ENCODE measurements around the gene TBC1D9.

Gene TBC1D9

DNA sequence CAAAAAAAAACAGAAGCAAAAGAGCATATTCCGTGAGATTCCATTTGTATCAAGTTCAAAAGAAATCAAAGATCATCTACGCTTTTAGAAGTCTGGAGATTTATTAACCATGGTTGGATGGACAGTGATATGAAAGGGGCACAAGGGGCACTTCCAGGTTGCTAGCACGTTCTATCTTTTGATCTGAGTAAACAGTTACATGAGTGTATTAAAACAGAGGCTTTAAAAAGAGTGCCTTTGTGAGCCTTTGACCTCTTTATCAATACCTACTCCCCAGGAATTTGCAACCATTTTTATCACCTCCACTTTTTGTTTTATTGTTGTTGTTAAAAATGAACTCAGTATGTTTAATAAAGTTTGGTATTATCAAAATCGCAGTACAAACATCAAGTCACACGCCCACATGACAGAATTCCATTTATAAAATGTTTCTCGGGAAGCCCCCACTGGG is 115.1 kb downstream of the TBC1D9 start:
- DNase-seq (ENCODE audit: low spot score) = no peak
- TF ChIP-seq CTCF (IDR thresholded peaks at IDR 0.05; ENCODE audit: extremely low read depth, missing control alignments) = no peak

DNA sequence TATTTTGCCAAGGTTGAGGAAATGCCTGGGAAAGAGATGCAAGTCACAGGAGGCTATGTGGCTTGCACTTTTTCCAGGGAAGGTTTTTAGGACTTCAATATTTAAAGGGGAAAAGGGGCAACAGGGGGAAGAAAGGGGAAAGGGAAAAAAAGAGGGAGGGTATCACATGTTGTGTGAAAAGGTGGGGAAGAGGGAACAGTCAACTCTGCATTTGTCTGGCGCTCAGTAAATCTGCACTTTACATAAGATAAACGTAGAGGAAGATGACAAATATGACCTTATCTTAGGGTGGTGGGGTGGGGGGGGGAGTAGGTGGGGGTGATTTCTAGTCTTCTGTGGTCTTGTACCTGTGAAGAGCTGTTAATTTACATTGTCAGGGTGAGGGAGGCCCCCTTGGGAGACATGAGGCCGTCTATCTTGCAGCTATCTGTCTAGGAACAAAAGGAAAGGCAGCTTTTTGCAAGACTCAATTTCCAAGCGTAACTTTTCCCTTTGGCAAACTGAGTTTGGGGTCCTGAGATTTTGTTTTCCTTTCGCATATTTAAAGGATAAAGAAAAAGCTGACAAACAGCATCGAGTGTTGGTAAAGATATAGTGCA is 115.9 kb downstream of the TBC1D9 start:
- no peak for TF ChIP-seq CTCF (IDR thresholded peaks at IDR 0.05; ENCODE audit: extremely low read depth, missing control alignments)
- DNase-seq (ENCODE audit: low spot score) = no peak

- DNase-seq (ENCODE audit: low spot score) = no peak
- no peak for TF ChIP-seq CTCF (IDR thresholded peaks at IDR 0.05; ENCODE audit: extremely low read depth, missing control alignments)
Measured at GRCh38 chr4:140639066-140639465, 117.1 kb downstream of the TBC1D9 start.

- DNase-seq (ENCODE audit: low spot score) = peak; percentile 74
- peak; percentile 49 for TF ChIP-seq CTCF (IDR thresholded peaks at IDR 0.05; ENCODE audit: extremely low read depth, missing control alignments)
Measured at GRCh38 chr4:140637836-140638235, 118.3 kb downstream of the TBC1D9 start.

DNA sequence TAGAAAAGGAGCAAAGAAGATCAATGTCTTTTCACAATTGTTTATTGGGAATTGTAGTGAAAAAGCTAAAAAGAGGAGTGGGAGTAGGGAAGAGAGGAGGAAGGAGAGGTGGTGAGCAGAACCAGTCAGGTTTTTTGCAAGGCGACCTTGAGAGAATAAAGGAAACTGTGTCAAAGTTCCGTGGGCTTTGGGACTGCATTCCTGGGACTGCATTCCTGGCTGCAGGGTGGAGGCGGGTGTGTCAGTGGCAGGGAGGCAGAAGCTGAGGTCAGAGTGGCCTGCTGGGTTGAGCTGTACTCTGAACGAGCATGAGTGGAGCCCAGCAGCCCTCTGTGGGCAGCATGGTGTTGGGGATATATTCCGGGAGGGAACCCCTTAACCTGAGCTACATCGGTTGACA is 120.6 kb downstream of the TBC1D9 start:
- TF ChIP-seq CTCF (IDR thresholded peaks at IDR 0.05; ENCODE audit: extremely low read depth, missing control alignments) = no peak
- no peak for DNase-seq (ENCODE audit: low spot score)

GRCh38 chr4:140633951-140634350 is 122.2 kb downstream of the TBC1D9 start:
- TF ChIP-seq CTCF (IDR thresholded peaks at IDR 0.05; ENCODE audit: extremely low read depth, missing control alignments) = no peak
- no peak for DNase-seq (ENCODE audit: low spot score)

- DNase-seq (ENCODE audit: low spot score) = no peak
- TF ChIP-seq CTCF (IDR thresholded peaks at IDR 0.05; ENCODE audit: extremely low read depth, missing control alignments) = no peak
Measured at GRCh38 chr4:140633124-140633523, 123.1 kb downstream of the TBC1D9 start.
